Measurements from ENCODE around the gene ITGB5. TPM values are rescaled to one million over a fixed set of nuclear protein-coding genes. Genes with fewer than 3 reads are reported as not detected.

The ITGB5 gene
- total and polyA plus RNA-seq, 2 donors (not counting 1 experiment from before 2014, with no cell fraction given): 99.7 to 196 TPM

DNA sequence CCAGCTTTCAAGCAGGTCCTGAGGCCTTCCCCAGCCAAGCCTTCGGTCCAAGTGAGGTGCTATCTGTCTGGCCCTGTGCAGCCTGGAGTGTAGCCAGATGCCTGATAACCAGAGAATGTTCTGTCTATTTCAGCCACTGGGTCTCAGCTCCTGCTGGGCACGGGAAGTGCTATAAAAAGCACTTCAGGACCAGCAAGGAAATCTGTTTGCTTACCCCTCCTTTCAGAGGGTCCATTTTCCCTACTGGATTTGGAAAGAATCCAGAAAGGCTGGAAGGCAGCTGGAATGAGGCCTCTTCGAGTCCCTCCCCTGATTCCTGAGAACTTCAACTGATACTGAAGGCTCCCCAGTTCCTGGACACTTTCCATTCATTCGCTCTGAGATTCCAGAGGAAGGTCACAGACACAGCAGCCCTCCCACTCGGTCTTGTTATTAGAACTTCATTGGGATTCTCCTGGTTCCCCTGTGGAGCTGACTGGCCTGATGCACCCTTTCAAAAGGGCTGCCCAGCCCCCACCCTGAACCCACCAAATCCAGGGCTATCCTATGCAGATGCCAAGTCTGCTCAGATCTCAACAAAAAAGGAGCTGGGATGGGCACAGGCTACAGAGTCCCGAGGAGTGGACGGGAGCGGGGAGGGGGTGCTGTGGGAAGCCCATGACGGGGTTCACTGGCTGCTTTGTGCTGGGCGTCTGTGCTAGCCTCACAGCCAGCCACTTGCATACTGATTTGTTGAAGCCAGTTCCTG is 86.5 kb downstream of the ITGB5 start:
- no peak overlapping the region for H2AFZ ChIP-seq (ENCODE audit: low read length)
- H3K9ac ChIP-seq (ENCODE audit: insufficient read depth, low read length): no peak overlapping the region
- H3K36me3 ChIP-seq (ENCODE audit: control insufficient read depth, insufficient read depth, low read length): peaks cover 3% of the 10 kb centered on the region
- no peaks in the 10 kb centered on the region for H3K4me1 ChIP-seq (ENCODE audit: control insufficient read depth, extremely low read depth, insufficient read depth, low read length)
- no peak overlapping the region for H3K4me2 ChIP-seq (ENCODE audit: extremely low read depth, insufficient read depth, low read length)
- peak; percentile 35 to 63 for DNase-seq (ENCODE audit: low read depth in 2 of 2)
- no peaks in the 10 kb centered on the region for H3K9me3 ChIP-seq (ENCODE audit: control insufficient read depth, insufficient read depth, low read depth, low read length)
- no peaks in the 10 kb centered on the region for H3K79me2 ChIP-seq (ENCODE audit: control insufficient read depth, insufficient read depth, low read length)
- no peaks in the 10 kb centered on the region for H3K27me3 ChIP-seq (ENCODE audit: control insufficient read depth, insufficient read depth, low read length)
- H3K4me3 ChIP-seq (replicated peaks in 1 of 4; ENCODE audit: control extremely low read depth in 1 of 4, insufficient read depth in 1 of 4, low read depth in 3 of 4, low read length in 4 of 4): no peak overlapping the region
- no peak for TF ChIP-seq EZH2 (IDR thresholded peaks at IDR 0.05; ENCODE audit: low read length, missing control alignments)
- TF ChIP-seq, protein P1, sequence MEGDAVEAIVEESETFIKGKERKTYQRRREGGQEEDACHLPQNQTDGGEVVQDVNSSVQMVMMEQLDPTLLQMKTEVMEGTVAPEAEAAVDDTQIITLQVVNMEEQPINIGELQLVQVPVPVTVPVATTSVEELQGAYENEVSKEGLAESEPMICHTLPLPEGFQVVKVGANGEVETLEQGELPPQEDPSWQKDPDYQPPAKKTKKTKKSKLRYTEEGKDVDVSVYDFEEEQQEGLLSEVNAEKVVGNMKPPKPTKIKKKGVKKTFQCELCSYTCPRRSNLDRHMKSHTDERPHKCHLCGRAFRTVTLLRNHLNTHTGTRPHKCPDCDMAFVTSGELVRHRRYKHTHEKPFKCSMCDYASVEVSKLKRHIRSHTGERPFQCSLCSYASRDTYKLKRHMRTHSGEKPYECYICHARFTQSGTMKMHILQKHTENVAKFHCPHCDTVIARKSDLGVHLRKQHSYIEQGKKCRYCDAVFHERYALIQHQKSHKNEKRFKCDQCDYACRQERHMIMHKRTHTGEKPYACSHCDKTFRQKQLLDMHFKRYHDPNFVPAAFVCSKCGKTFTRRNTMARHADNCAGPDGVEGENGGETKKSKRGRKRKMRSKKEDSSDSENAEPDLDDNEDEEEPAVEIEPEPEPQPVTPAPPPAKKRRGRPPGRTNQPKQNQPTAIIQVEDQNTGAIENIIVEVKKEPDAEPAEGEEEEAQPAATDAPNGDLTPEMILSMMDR (conservative IDR thresholded peaks at IDR 0.05 in 1 of 2, IDR thresholded peaks at IDR 0.05 in 1 of 2; ENCODE audit: low read depth in 1 of 2, low read length in 2 of 2): no peak
- no peaks in the 10 kb centered on the region for H4K20me1 ChIP-seq (ENCODE audit: control insufficient read depth, extremely low read depth, insufficient read depth, low read length)
- no peak overlapping the region for H3K27ac ChIP-seq (ENCODE audit: insufficient read depth, low read length)

DNA sequence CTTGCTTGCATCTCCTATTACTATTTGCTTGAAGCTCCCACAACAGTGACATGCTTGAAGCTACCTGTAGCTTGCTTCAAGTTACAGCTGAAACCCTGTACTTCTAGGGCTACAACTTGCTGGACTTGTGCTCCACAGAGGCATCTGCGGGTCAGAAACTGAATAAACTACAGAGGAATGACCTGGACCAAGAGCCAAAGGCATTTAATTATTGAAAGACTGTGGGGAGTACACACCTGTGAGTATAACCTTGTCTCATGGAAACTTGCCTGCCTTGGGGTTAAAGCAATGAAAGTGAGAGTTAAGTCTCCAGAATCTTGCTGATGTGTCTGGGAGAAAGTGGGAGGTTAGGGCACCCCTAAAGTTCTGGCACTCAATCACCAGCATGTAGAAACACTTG is 87.1 kb downstream of the ITGB5 start:
- Histone ChIP-seq H4K20me1 (ENCODE audit: control insufficient read depth, extremely low read depth, insufficient read depth, low read length) (no peaks in the 10 kb centered on the region), H3K4me1 (ENCODE audit: control insufficient read depth, extremely low read depth, insufficient read depth, low read length) (no peaks in the 10 kb centered on the region), H3K4me2 (ENCODE audit: extremely low read depth, insufficient read depth, low read length) (no peak overlapping the region), H3K9ac (ENCODE audit: insufficient read depth, low read length) (no peak overlapping the region), H3K27ac (ENCODE audit: insufficient read depth, low read length) (no peak overlapping the region), H3K79me2 (ENCODE audit: control insufficient read depth, insufficient read depth, low read length) (no peaks in the 10 kb centered on the region), H3K4me3 (replicated peaks in 1 of 4; ENCODE audit: control extremely low read depth in 1 of 4, insufficient read depth in 1 of 4, low read depth in 3 of 4, low read length in 4 of 4) (no peak overlapping the region), H2AFZ (ENCODE audit: low read length) (no peak overlapping the region), H3K36me3 (ENCODE audit: control insufficient read depth, insufficient read depth, low read length) (peaks cover 3% of the 10 kb centered on the region), H3K27me3 (ENCODE audit: control insufficient read depth, insufficient read depth, low read length) (no peaks in the 10 kb centered on the region), H3K9me3 (ENCODE audit: control insufficient read depth, insufficient read depth, low read depth, low read length) (no peaks in the 10 kb centered on the region)
- TF ChIP-seq, protein P1 (conservative IDR thresholded peaks at IDR 0.05 in 1 of 2, IDR thresholded peaks at IDR 0.05 in 1 of 2; ENCODE audit: low read depth in 1 of 2, low read length in 2 of 2): no peak
- no peak for TF ChIP-seq EZH2 (IDR thresholded peaks at IDR 0.05; ENCODE audit: low read length, missing control alignments)
- no peak for DNase-seq (ENCODE audit: low read depth in 2 of 2)

DNA sequence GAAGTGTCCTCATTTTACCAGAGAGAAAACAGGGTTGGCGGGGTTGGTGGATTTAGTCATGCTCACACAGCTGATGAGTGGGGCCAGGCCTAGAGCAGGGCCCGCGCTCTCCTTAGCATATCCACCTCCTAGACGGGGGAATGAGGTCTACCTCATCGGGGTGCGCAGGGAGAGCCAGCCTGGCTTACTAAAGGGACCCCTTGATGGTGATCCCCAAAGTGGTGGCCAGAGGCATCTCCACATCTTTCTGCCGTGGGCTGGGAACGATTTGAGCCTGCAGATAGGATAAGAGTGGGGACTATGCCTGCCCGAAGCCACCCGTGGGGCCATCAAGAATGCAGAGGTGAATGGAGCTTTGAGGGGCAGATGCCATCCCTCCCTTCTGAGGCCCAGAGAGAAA is 87.5 kb downstream of the ITGB5 start:
- Histone ChIP-seq H3K9ac (ENCODE audit: insufficient read depth, low read length) (no peak overlapping the region), H3K4me1 (ENCODE audit: control insufficient read depth, extremely low read depth, insufficient read depth, low read length) (no peaks in the 10 kb centered on the region), H2AFZ (ENCODE audit: low read length) (no peak overlapping the region), H3K4me2 (ENCODE audit: extremely low read depth, insufficient read depth, low read length) (no peak overlapping the region), H4K20me1 (ENCODE audit: control insufficient read depth, extremely low read depth, insufficient read depth, low read length) (no peaks in the 10 kb centered on the region), H3K36me3 (ENCODE audit: control insufficient read depth, insufficient read depth, low read length) (peaks cover 3% of the 10 kb centered on the region), H3K27me3 (ENCODE audit: control insufficient read depth, insufficient read depth, low read length) (no peaks in the 10 kb centered on the region), H3K27ac (ENCODE audit: insufficient read depth, low read length) (no peak overlapping the region), H3K4me3 (replicated peaks in 1 of 4; ENCODE audit: control extremely low read depth in 1 of 4, insufficient read depth in 1 of 4, low read depth in 3 of 4, low read length in 4 of 4) (no peak overlapping the region), H3K79me2 (ENCODE audit: control insufficient read depth, insufficient read depth, low read length) (no peaks in the 10 kb centered on the region), H3K9me3 (ENCODE audit: control insufficient read depth, insufficient read depth, low read depth, low read length) (no peaks in the 10 kb centered on the region)
- TF ChIP-seq, protein P1 (conservative IDR thresholded peaks at IDR 0.05 in 1 of 2, IDR thresholded peaks at IDR 0.05 in 1 of 2; ENCODE audit: low read depth in 1 of 2, low read length in 2 of 2): no peak
- no peak for TF ChIP-seq EZH2 (IDR thresholded peaks at IDR 0.05; ENCODE audit: low read length, missing control alignments)
- no peak for DNase-seq (ENCODE audit: low read depth in 2 of 2)

Measured in fibroblast of lung (primary cell).